Measurements from ENCODE around the gene TMEM221. TPM values are rescaled to one million over a fixed set of nuclear protein-coding genes. Genes with fewer than 3 reads are reported as not detected.

TMEM221 gene
- total RNA-seq, 1 experiment from 2014 or later = not detected

DNA sequence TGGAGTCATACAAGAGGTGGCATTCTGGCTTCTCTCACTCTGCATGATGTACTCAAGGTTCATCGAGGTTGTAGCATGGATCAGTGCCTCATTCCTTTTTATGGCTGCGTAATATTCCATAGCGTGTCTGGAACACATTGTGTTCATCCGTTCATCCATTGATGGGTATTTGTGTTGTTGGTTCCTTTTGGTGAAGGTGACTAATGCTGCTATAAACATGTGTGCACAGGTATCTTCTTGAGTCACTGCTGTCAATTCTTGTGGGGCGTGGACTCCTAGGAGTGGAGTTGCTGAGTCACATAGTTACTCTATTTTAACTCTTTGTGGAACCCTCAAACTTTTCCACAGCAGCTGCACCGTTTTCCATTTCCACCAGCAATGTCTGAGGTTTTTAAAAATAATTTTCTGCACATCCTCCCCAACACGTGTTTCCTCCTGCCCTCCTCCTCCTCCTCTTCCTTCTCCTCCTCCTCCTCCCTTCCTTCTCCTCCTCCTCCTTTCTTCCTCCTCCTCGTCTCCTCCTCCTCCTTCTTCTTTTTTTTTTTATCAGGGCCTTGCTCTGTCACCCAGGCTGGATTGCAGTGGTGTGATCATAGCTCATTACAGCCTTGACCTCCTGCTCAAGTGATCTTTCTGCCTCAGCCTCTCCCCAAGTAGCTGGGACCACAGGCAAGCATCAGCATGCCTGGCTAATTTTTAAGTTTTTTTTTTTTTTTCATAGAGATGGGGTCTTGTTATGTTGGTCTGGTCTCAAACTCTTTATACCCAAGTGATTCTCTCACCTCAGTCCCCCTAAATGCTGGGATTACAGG lies 2.0 kb upstream of the TMEM221 start:
- POLR2A ChIA-PET = no interaction called here
- no peak overlapping the region for H3K4me3 ChIP-seq (ENCODE audit: low read depth, low read length)
- no peaks in the 10 kb centered on the region for H3K9me3 Mint-ChIP-seq (ENCODE audit: unreplicated experiment)

DNA sequence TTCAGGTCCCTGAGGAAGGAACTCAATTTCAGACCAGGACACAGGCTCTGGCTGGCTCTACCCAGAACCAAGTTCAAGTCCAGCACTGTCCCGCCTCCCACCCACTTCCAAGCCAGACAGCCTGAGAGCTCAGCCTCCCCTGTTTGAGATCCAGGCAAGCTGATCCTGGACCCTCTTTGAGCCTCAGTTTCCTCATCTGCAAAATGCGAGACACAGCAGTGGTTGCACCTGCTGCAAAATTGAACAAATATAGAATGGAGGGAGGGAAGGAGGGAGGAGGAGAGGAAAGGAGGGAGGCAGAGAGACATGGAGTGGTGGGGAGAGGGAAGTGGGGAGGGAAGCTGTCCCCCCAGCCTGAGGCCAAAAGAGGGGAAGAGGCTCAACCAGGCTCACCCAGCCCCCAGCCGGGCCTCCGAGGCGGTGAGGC lies 751 bp downstream of the TMEM221 start:
- ChIA-PET POLR2A (no interaction called here), CTCF (interaction anchor here (0.7 to 0.8 kb wide), 2 partner anchors 14 to 28 kb away, joined by 4 to 5 read pairs; partner anchors contain the start of gene MVB12A)
- Mint-ChIP-seq H3K9me3 (ENCODE audit: unreplicated experiment) (no peaks in the 10 kb centered on the region), H3K4me1 (ENCODE audit: low read depth, unreplicated experiment) (no peaks in the 10 kb centered on the region), H3K27ac (ENCODE audit: unreplicated experiment) (no peak overlapping the region), H3K4me3 (ENCODE audit: unreplicated experiment) (peak overlapping the region; percentile 58), H3K27me3 (ENCODE audit: insufficient read depth, unreplicated experiment) (no peaks in the 10 kb centered on the region), H3K36me3 (ENCODE audit: insufficient read depth, unreplicated experiment) (no peaks in the 10 kb centered on the region)
- TF ChIP-seq, protein P1, sequence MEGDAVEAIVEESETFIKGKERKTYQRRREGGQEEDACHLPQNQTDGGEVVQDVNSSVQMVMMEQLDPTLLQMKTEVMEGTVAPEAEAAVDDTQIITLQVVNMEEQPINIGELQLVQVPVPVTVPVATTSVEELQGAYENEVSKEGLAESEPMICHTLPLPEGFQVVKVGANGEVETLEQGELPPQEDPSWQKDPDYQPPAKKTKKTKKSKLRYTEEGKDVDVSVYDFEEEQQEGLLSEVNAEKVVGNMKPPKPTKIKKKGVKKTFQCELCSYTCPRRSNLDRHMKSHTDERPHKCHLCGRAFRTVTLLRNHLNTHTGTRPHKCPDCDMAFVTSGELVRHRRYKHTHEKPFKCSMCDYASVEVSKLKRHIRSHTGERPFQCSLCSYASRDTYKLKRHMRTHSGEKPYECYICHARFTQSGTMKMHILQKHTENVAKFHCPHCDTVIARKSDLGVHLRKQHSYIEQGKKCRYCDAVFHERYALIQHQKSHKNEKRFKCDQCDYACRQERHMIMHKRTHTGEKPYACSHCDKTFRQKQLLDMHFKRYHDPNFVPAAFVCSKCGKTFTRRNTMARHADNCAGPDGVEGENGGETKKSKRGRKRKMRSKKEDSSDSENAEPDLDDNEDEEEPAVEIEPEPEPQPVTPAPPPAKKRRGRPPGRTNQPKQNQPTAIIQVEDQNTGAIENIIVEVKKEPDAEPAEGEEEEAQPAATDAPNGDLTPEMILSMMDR (IDR thresholded peaks at IDR 0.05; ENCODE audit: insufficient read depth in 1 of 2, low read depth in 1 of 2, low read length in 1 of 2, severe bottlenecking in 1 of 2, unreplicated experiment in 1 of 2) = no peak
- Histone ChIP-seq H3K27me3 (replicated peaks; ENCODE audit: control insufficient read depth, insufficient read depth, low read length) (no peaks in the 10 kb centered on the region), H3K36me3 (ENCODE audit: control insufficient read depth, insufficient read depth, low read length) (no peaks in the 10 kb centered on the region), H3K4me1 (no peaks in the 10 kb centered on the region), H3K9me3 (no peaks in the 10 kb centered on the region), H3K4me3 (ENCODE audit: low read depth, low read length) (peak overlapping the region; percentile 47)
- no TSS peak for BruUV-seq (replicated peaks)
- intact Hi-C loops (cut with micrococcal nuclease; ENCODE audit: unreplicated experiment) = no loop called here
- DNase-seq = no peak

More for the DNA sequence above, 2.0 kb upstream of the TMEM221 start:
- DNase-seq = peak in 1 of 2 experiments; percentile 24
- Mint-ChIP-seq H3K36me3 (ENCODE audit: insufficient read depth, unreplicated experiment) (no peaks in the 10 kb centered on the region), H3K27me3 (ENCODE audit: insufficient read depth, unreplicated experiment) (no peaks in the 10 kb centered on the region), H3K4me1 (ENCODE audit: low read depth, unreplicated experiment) (no peaks in the 10 kb centered on the region), H3K27ac (ENCODE audit: unreplicated experiment) (no peak overlapping the region), H3K4me3 (ENCODE audit: unreplicated experiment) (peak overlapping the region; percentile 54)
- Histone ChIP-seq H3K4me1 (no peaks in the 10 kb centered on the region), H3K36me3 (ENCODE audit: control insufficient read depth, insufficient read depth, low read length) (no peaks in the 10 kb centered on the region), H3K27me3 (replicated peaks; ENCODE audit: control insufficient read depth, insufficient read depth, low read length) (no peaks in the 10 kb centered on the region), H3K9me3 (no peaks in the 10 kb centered on the region)
- TF ChIP-seq, protein P1 (IDR thresholded peaks at IDR 0.05; ENCODE audit: insufficient read depth in 1 of 2, low read depth in 1 of 2, low read length in 1 of 2, severe bottlenecking in 1 of 2, unreplicated experiment in 1 of 2) = no peak
- CTCF ChIA-PET = interaction anchor here (0.7 to 1.0 kb wide), 4 partner anchors 14 to 307 kb away, joined by 4 to 5 read pairs (median 4); no protein-coding TSS in a partner anchor
- no TSS peak for BruUV-seq (replicated peaks)
- intact Hi-C loops (cut with micrococcal nuclease; ENCODE audit: unreplicated experiment) = no loop called here

DNA sequence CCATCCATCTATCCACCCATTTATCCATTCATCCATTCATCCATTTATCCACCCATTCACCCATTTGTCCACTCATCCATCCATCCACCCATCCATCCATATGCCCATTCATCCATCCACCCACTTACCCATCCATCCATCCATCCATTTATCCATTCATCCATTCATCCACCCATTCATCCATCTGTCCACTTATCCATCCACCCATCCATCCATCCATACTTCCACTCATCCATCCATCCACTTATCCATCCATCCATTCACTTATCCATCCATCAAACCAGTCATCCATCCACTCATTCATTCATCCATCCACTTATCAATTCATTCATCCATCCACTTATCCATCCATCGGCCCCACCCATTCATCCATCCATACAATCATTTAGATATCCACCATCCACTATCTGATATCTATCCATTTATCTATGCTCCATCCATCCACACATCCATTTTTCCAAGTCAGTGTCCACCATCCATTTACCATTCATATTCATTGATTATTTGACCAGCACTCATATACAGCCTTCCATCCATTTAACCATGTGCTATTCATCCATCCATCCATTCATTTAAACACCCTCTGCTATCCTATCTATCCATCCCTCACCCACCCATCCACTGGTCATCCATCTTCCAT lies 2.8 kb downstream of the TMEM221 start:
- ChIA-PET POLR2A (no interaction called here), CTCF (interaction anchor here (0.6 kb wide), 1 partner anchor 535 kb away, joined by 3 read pairs; no protein-coding TSS in a partner anchor)
- TF ChIP-seq, protein P1 (IDR thresholded peaks at IDR 0.05; ENCODE audit: insufficient read depth in 1 of 2, low read depth in 1 of 2, low read length in 1 of 2, severe bottlenecking in 1 of 2, unreplicated experiment in 1 of 2) = no peak
- DNase-seq = no peak
- intact Hi-C loops (cut with micrococcal nuclease; ENCODE audit: unreplicated experiment) = no loop called here
- H3K27me3 ChIP-seq (replicated peaks; ENCODE audit: control insufficient read depth, insufficient read depth, low read length) = no peaks in the 10 kb centered on the region
- no peaks in the 10 kb centered on the region for H3K36me3 ChIP-seq (ENCODE audit: control insufficient read depth, insufficient read depth, low read length)
- H3K4me3 ChIP-seq (ENCODE audit: low read depth, low read length) = no peak overlapping the region
- H3K9me3 ChIP-seq = no peaks in the 10 kb centered on the region
- Mint-ChIP-seq H3K27me3 (ENCODE audit: insufficient read depth, unreplicated experiment) (no peaks in the 10 kb centered on the region), H3K9me3 (ENCODE audit: unreplicated experiment) (no peaks in the 10 kb centered on the region), H3K36me3 (ENCODE audit: insufficient read depth, unreplicated experiment) (no peaks in the 10 kb centered on the region), H3K27ac (ENCODE audit: unreplicated experiment) (no peak overlapping the region), H3K4me1 (ENCODE audit: low read depth, unreplicated experiment) (no peaks in the 10 kb centered on the region), H3K4me3 (ENCODE audit: unreplicated experiment) (no peak overlapping the region)
- no peaks in the 10 kb centered on the region for H3K4me1 ChIP-seq
- no TSS peak for BruUV-seq (replicated peaks)
